Fibroblast of skin of abdomen (primary cell): ENCODE results near the gene NAIF1.
"Not testable (repeated sequence)": the region's sequence is repeated elsewhere in the genome, so short reads cannot be mapped to it uniquely, and the experiment has no call there.

Experiments
- DNase-seq: peaks from one replicate; pipeline ENCODE4 v3.0.0-alpha.2; 2013

NAIF1 gene

DNA sequence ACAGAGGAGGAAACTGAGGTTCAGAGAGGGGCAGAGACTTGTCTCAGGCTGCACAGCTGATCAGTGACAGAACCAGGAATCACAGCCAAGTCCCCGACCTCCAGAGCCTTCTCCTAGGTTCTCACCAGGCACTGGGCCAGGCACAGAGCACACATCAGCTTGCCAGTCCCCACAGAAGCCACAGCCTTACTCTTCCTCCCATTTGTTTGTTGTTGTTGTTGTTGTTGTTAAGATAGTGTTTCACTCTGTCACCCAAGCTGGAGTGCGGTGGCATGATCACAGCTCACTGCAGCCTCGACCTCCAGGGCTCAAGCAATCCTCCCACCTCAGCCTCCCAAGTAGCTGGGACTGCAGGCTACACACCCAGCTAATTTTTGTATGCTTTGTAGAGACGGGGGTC lies 41.4 kb downstream of the NAIF1 start:
- DNase-seq = no peak

DNA sequence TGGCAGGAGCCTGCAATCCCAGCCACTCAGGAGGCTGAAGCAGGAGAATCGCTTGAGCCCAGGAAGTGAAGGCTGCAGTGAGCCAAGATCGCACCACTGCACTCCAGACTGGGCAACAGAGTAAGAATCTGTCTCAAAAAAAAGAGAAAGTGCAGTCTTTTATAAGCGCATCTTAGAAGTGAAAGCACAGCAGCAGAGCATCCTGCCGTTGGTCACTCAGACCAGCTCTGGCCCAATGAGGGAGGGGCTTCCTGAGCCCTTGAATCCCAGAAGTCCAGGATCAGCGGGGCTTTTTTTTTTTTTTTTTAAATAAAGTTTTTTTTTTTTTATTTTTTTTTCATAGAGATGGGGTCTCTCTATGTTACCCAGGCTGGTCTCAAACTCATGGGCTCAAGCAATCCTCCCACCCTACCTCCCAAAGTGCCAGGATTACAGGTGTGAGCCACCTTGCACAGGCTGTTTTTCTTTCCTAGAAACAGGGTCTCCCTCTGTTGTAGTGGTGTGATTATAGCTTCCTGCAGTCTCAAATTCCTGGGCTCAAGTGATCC lies 42.3 kb downstream of the NAIF1 start:
- DNase-seq = no peak

- DNase-seq = not testable (repeated sequence)
These were observed 43.4 kb downstream of the NAIF1 start for GRCh38 chr9:128023671-128024070.

GRCh38 chr9:128022886-128023285 lies 44.2 kb downstream of the NAIF1 start:
- no peak for DNase-seq

- no peak for DNase-seq
These were observed 46.0 kb downstream of the NAIF1 start for GRCh38 chr9:128021098-128021497.

- no peak for DNase-seq
These were observed 46.4 kb downstream of the NAIF1 start for GRCh38 chr9:128020692-128021091.

DNA sequence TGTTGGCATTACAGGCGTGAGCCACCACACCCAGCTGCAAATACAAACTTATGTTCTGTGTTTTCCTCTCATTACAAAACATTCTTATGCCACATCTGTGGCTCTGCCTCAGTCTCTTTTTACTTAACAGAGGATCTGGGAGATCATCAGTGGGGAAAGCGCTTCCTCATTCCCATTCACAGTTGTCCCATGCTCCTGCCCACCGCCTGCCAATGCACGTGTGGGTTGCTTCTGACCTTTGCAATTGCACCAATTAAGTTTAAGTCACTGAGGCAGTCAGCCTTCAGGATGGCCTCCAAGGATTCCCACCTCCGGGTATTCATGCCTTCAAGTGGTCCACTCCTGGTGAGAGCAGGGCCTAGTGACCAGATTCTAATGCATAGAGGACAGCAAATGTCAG lies 51.4 kb downstream of the NAIF1 start:
- no peak for DNase-seq
